ENCODE data around the gene MTHFD2L. TPM values are rescaled to one million over a fixed set of nuclear protein-coding genes. Genes with fewer than 3 reads are reported as not detected.

The MTHFD2L gene
- total and polyA plus RNA-seq, 10 of the 15 experiments (the other 5 are each of a cell fraction or from before 2014, with no cell fraction given) = 4.8 to 25.4 (median 14.4) TPM

DNA sequence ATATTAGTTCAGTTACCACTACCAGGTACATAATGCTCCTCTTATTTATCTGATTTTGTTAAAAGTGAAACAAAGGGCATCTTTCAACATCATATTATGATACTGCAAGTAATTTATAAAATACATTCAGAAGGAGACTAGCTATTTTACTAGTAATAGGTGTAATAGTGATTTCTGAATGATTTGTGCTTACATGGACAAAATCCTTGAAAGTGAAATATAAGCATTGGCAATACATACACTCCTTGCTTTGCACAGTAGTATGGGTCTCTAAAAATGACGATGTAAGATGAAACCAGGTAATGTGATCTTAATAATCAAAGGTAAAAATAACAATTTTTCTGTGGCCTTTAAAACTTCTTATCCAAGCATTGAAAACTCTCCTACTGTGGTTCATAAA is 17.5 kb downstream of the MTHFD2L start (continued):
- TF ChIP-seq NR2C2 (IDR thresholded peaks at IDR 0.05; ENCODE audit: borderline replicate concordance, control insufficient read depth, insufficient read length, low read depth) = no peak

- FAIRE-seq = no peak
- ATAC-seq = no peak
- ChIA-PET SMC1A (ENCODE audit: uncharacterized antibody, unreplicated experiment) (interaction anchor here (1.1 to 1.3 kb wide), 2 partner anchors 9 to 11 kb away, joined by 3 read pairs; no protein-coding TSS in a partner anchor), POLR2A (no interaction called here), RAD21 (ENCODE audit: unreplicated experiment) (no interaction called here), CTCF (interaction anchor here (0.8 to 1.3 kb wide), 3 partner anchors 10 to 50 kb away, joined by 3 to 4 read pairs (median 3); no protein-coding TSS in a partner anchor)
- Histone ChIP-seq H3K9ac (ENCODE audit: control insufficient read depth, insufficient read depth, low read length) (no peak overlapping the region), H3K36me3 (ENCODE audit: control insufficient read depth in 2 of 2, insufficient read depth in 2 of 2, low read length in 1 of 2) (no peaks in the 10 kb centered on the region), H3K27me3 (replicated peaks in 1 of 2; ENCODE audit: control insufficient read depth in 2 of 2, insufficient read depth in 2 of 2, low read length in 1 of 2) (no peaks in the 10 kb centered on the region), H3K27ac (ENCODE audit: control insufficient read depth, insufficient read depth) (no peak overlapping the region), H2AFZ (ENCODE audit: control insufficient read depth, low read depth, low read length) (no peak overlapping the region), H3K4me3 (no peak overlapping the region), H3K9me3 (replicated peaks; ENCODE audit: control insufficient read depth, insufficient read depth, low read length) (no peaks in the 10 kb centered on the region), H3K4me1 (ENCODE audit: control insufficient read depth, insufficient read depth, low read length) (no peaks in the 10 kb centered on the region), H3K79me2 (ENCODE audit: control insufficient read depth, insufficient read depth, low read length) (no peaks in the 10 kb centered on the region), H4K20me1 (ENCODE audit: control insufficient read depth, insufficient read depth) (no peaks in the 10 kb centered on the region), H3K4me2 (ENCODE audit: control insufficient read depth, insufficient read depth) (no peak overlapping the region)
- in situ Hi-C loops (cut with MboI) (no loop called here), intact Hi-C loops (cut with micrococcal nuclease; ENCODE audit: unreplicated experiment) (no loop called here)
- 98% methylated on average over 3 of the region's 3 CpGs for WGBS (ENCODE audit: insufficient coverage, insufficient replicate concordance, low lambda C conversion rate, missing lambda C conversion rate)
- no TSS peak for BruUV-seq (replicated peaks)
- TF ChIP-seq EP300 (IDR thresholded peaks at IDR 0.05; ENCODE audit: borderline replicate concordance in 1 of 2, control insufficient read depth in 1 of 2, low read depth in 2 of 2, low read length in 2 of 2) = no peak
- no peak for TF ChIP-seq SMAD1 (IDR thresholded peaks at IDR 0.05; ENCODE audit: low read depth, partially characterized antibody)
- no peak for TF ChIP-seq HCFC1 (IDR thresholded peaks at IDR 0.05; ENCODE audit: low read length)
- no peak for TF ChIP-seq JUNB (IDR thresholded peaks at IDR 0.05)
- no peak for TF ChIP-seq POLR2AphosphoS2 (IDR thresholded peaks at IDR 0.05; ENCODE audit: low read depth, low read length)
- no peak for TF ChIP-seq ZNF622 (IDR thresholded peaks at IDR 0.05)
- no peak for TF ChIP-seq HDAC2 (IDR thresholded peaks at IDR 0.05)
- TF ChIP-seq NFXL1 (IDR thresholded peaks at IDR 0.05; ENCODE audit: borderline replicate concordance) = no peak
- TF ChIP-seq YBX1 (IDR thresholded peaks at IDR 0.05) = no peak
- TF ChIP-seq FOXK2 (IDR thresholded peaks at IDR 0.05) = no peak
- no peak for DNase-seq (ENCODE audit: low read depth, low spot score)
Measured at GRCh38 chr4:74178798-74179197, 20.9 kb downstream of the MTHFD2L start.
